Mesenchymal stem cell (in vitro differentiated cells and primary cell): ENCODE data around the gene DGKG.

ENCODE experiments used
- DNase-seq: peaks from one replicate; pipeline ENCODE4 v3.0.0-alpha.2; 2013
- H2AFZ ChIP-seq: one replicate; pipeline ENCODE4 v1.6.1; 2013; ENCODE audit warnings: low read depth, mild to moderate bottlenecking, control low read depth, inconsistent platforms, low read length, moderate library complexity
- H2AK5ac ChIP-seq: 2 replicates; pipeline ENCODE4 v1.6.1; 2013; ENCODE audit warnings: low read length, moderate library complexity, mild to moderate bottlenecking, inconsistent platforms; ENCODE audit not compliant: severe bottlenecking
- H2BK120ac ChIP-seq: one replicate; pipeline ENCODE4 v1.6.1; 2013; ENCODE audit warnings: low read depth, mild to moderate bottlenecking, inconsistent platforms, low read length, moderate library complexity
- H2BK12ac ChIP-seq, 2 experiments: one replicate each; pipeline ENCODE4 v1.6.1; 2013; ENCODE audit warnings: inconsistent platforms in 2 of 2, low read length in 2 of 2, mild to moderate bottlenecking in 2 of 2, moderate library complexity in 2 of 2, control low read depth in 1 of 2
- H2BK15ac ChIP-seq: one replicate; pipeline ENCODE4 v1.6.1; 2013; ENCODE audit warnings: mild to moderate bottlenecking, low read depth, inconsistent platforms; ENCODE audit not compliant: poor library complexity, severe bottlenecking
- H2BK5ac ChIP-seq: 2 replicates; pipeline ENCODE4 v1.6.1; 2013; ENCODE audit warnings: low read depth, mild to moderate bottlenecking, low read length, control low read depth, inconsistent platforms; ENCODE audit not compliant: poor library complexity, severe bottlenecking
- H3K14ac ChIP-seq, 2 experiments: one replicate each; pipeline ENCODE4 v1.6.1; 2013; ENCODE audit warnings: inconsistent platforms in 2 of 2, low read length in 2 of 2, control low read depth in 1 of 2, mild to moderate bottlenecking in 1 of 2, moderate library complexity in 1 of 2
- H3K18ac ChIP-seq, 2 experiments: one replicate each; pipeline ENCODE4 v1.6.1; 2013; ENCODE audit warnings: inconsistent platforms in 2 of 2, low read length in 2 of 2, control low read depth in 1 of 2, low read depth in 1 of 2, mild to moderate bottlenecking in 1 of 2
- H3K23ac ChIP-seq, 2 experiments: one replicate each; pipeline ENCODE4 v1.6.1; 2013; ENCODE audit warnings: inconsistent platforms in 2 of 2, low read length in 2 of 2, mild to moderate bottlenecking in 2 of 2, moderate library complexity in 2 of 2, control low read depth in 1 of 2
- H3K27ac ChIP-seq: 2 replicates; pipeline ENCODE4 v1.5.1; 2013; ENCODE audit warnings: mild to moderate bottlenecking, moderate library complexity, low read length, control low read depth, inconsistent platforms; ENCODE audit not compliant: poor library complexity, severe bottlenecking
- H3K27me3 ChIP-seq, 2 experiments: 2 replicates each; pipeline versions ENCODE4 v1.6.1 to v1.7.0; 2013; ENCODE audit warnings: low read length in 2 of 2, mild to moderate bottlenecking in 2 of 2, moderate library complexity in 2 of 2, control low read depth in 1 of 2, inconsistent platforms in 1 of 2; ENCODE audit not compliant: control insufficient read depth in 1 of 2, insufficient read depth in 1 of 2
- H3K36me3 ChIP-seq, 2 experiments: 2 replicates each; pipeline versions ENCODE4 v1.6.1 to v1.7.0; 2013; ENCODE audit warnings: low read length in 2 of 2, control low read depth in 1 of 2, inconsistent platforms in 1 of 2, low read depth in 1 of 2, mild to moderate bottlenecking in 1 of 2; ENCODE audit not compliant: insufficient read depth in 2 of 2, control insufficient read depth in 1 of 2
- H3K4ac ChIP-seq, 2 experiments: one replicate each; pipeline ENCODE4 v1.6.1; 2013; ENCODE audit warnings: inconsistent platforms in 2 of 2, low read length in 2 of 2, mild to moderate bottlenecking in 2 of 2, moderate library complexity in 2 of 2, control low read depth in 1 of 2, low read depth in 1 of 2
- H3K4me1 ChIP-seq: 2 replicates; pipeline ENCODE4 v1.6.1; 2013; ENCODE audit warnings: low read depth, low read length, control low read depth; ENCODE audit not compliant: control insufficient read depth, insufficient read depth
- H3K4me2 ChIP-seq: 2 replicates; pipeline ENCODE4 v1.6.1; 2013; ENCODE audit warnings: low read length, mild to moderate bottlenecking, inconsistent platforms; ENCODE audit not compliant: poor library complexity, severe bottlenecking
- H3K4me3 ChIP-seq, 2 experiments: 2 replicates each; pipeline versions ENCODE4 v1.5.1 to v1.7.0; 2013; ENCODE audit warnings: low read length in 2 of 2, mild to moderate bottlenecking in 2 of 2, control low read depth in 1 of 2, low read depth in 1 of 2; ENCODE audit not compliant: insufficient read depth in 1 of 2
- H3K79me1 ChIP-seq: replicated peaks from 2 replicates; pipeline ENCODE4 v1.6.1; 2013; ENCODE audit warnings: mild to moderate bottlenecking, control low read depth, low read length, inconsistent platforms; ENCODE audit not compliant: poor library complexity, severe bottlenecking
- H3K9ac ChIP-seq: 2 replicates; pipeline ENCODE4 v1.7.0; 2013; ENCODE audit warnings: mild to moderate bottlenecking, low read length, moderate library complexity
- H3K9me3 ChIP-seq: 2 replicates; pipeline ENCODE4 v1.7.0; 2013; ENCODE audit warnings: mild to moderate bottlenecking, low read length; ENCODE audit not compliant: control insufficient read depth
- H4K8ac ChIP-seq: one replicate; pipeline ENCODE4 v1.6.1; 2013; ENCODE audit warnings: inconsistent platforms, mild to moderate bottlenecking, low read length, moderate library complexity
- H4K91ac ChIP-seq: one replicate; pipeline ENCODE4 v1.6.1; 2013; ENCODE audit warnings: mild to moderate bottlenecking, low read length, inconsistent platforms
- WGBS: methylation state at CpG from one replicate; pipeline ENCODE4 v1.1.7; 2013; ENCODE audit warnings: mixed read lengths; 5-methylcytosine and 5-hydroxymethylcytosine counted together

DGKG gene

DNA sequence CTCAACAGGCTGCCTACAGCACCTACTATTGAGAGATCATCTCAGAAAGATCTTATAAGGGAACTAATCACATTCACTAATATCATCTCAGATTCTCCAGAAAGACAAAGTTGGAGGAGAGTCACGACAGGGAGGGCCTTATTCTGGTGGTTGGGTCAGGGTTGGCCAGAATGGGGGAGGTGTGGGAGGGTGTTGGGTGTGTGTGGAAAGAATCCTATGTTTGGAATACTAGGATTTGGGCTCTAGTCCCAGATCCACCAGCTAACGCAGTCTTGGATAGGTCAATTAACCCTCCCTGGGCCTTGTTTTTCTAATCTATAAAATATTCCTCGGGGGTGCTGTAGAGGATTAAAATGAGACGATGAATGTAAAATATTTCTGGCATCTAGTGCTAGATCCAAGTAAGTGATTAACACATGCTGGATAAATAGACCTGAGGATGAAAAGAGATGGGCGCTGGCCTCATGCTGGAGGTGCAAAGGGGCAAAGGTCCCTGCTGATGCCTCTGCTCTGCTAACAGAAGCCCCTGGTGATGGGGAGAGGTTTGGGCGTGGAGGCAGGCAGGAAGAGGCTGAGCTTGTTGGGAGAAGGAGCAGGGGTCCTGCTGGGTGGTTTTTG is 185.6 kb downstream of the DGKG start:
- peaks cover 0 to 11% of the 10 kb centered on the region in 2 experiments for H3K27me3 ChIP-seq
- no peak overlapping the region for H2BK5ac ChIP-seq
- H3K27ac ChIP-seq: no peak overlapping the region
- H3K4me2 ChIP-seq: no peak overlapping the region
- H3K14ac ChIP-seq: no peak overlapping the region
- no peaks in the 10 kb centered on the region for H3K9me3 ChIP-seq
- H2BK15ac ChIP-seq: no peak overlapping the region
- H3K4me1 ChIP-seq: no peaks in the 10 kb centered on the region
- H3K4me3 ChIP-seq: no peak overlapping the region
- H3K9ac ChIP-seq: no peak overlapping the region
- H3K36me3 ChIP-seq: no peaks in the 10 kb centered on the region
- no peaks in the 10 kb centered on the region for H3K79me1 ChIP-seq
- H2BK12ac ChIP-seq: no peak overlapping the region
- 84% methylated on average over 5 of the region's 6 CpGs for WGBS
- no peak for DNase-seq
- H2AK5ac ChIP-seq: no peak overlapping the region
- H3K23ac ChIP-seq: no peak overlapping the region
- no peak overlapping the region for H4K91ac ChIP-seq
- no peak overlapping the region for H3K18ac ChIP-seq
- no peak overlapping the region for H3K4ac ChIP-seq
- H4K8ac ChIP-seq: no peak overlapping the region
- no peak overlapping the region for H2AFZ ChIP-seq
- H2BK120ac ChIP-seq: no peak overlapping the region

DNA sequence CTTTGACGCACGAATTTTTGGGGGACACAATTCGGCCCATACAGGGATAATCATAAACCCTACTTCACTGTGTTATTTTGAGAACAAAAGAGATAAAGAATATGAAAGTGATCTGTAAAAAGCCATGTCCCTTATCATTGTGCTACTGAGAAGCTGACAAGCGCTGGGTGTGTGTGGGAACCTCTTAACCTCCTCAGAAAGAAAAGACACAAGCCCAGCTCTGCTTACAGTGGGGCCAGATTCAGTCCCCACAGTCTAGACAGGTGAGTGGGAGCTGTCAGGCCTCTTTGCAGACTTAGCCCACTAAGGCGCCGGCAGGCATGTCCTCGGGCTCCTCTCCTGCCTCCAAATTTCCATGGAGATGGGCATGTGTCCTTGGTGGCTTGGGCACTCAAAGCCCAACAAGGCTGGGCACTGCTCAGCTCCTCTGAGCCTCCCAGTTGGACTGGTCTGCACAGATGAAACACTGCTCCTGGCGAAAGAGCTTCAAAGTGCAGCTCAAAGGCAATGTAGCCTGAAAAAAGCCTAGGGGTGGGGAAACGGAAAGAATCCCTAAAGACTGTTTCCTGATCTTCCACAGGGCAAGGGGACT is 188.7 kb downstream of the DGKG start:
- no peak overlapping the region for H4K91ac ChIP-seq
- WGBS: 92% methylated on average over 6 of the region's 9 CpGs
- H2AFZ ChIP-seq: no peak overlapping the region
- H3K23ac ChIP-seq: no peak overlapping the region
- H3K79me1 ChIP-seq: no peaks in the 10 kb centered on the region
- H2BK5ac ChIP-seq: no peak overlapping the region
- no peak overlapping the region for H2BK15ac ChIP-seq
- no peak overlapping the region for H3K4me3 ChIP-seq
- H3K27ac ChIP-seq: no peak overlapping the region
- H3K36me3 ChIP-seq: no peaks in the 10 kb centered on the region
- no peak for DNase-seq
- H3K4me2 ChIP-seq: no peak overlapping the region
- peaks cover 0 to 18% of the 10 kb centered on the region in 2 experiments for H3K27me3 ChIP-seq
- H2AK5ac ChIP-seq: no peak overlapping the region
- H3K4me1 ChIP-seq: no peaks in the 10 kb centered on the region
- H4K8ac ChIP-seq: no peak overlapping the region
- no peak overlapping the region for H2BK120ac ChIP-seq
- no peak overlapping the region for H3K18ac ChIP-seq
- no peak overlapping the region for H3K4ac ChIP-seq
- no peaks in the 10 kb centered on the region for H3K9me3 ChIP-seq
- H3K14ac ChIP-seq: no peak overlapping the region
- H3K9ac ChIP-seq: no peak overlapping the region
- no peak overlapping the region for H2BK12ac ChIP-seq

DNA sequence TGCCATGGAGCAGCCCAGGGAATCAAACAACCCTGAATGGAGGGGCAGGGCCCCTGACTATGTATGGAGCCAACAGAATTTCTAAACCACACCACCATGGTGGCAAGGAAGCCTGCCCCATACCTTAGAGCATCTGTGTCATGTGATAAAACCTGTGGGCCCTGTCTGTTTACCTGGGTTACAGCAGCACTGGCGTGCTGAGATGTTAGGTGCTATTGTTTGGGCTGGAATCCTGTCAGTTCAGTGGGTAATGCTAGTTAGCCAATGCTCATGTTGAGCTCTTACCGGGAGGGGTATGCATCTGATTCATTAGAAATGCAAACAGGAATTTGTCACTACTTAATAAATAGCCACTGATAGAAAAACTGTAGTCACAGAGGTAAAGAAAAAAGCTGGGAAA is 189.7 kb downstream of the DGKG start:
- Histone ChIP-seq H3K4me3 (no peak overlapping the region), H3K79me1 (no peaks in the 10 kb centered on the region), H3K4me1 (no peaks in the 10 kb centered on the region), H3K4ac (no peak overlapping the region), H3K4me2 (no peak overlapping the region), H2AFZ (no peak overlapping the region), H3K27me3 (peaks cover 0 to 18% of the 10 kb centered on the region in 2 experiments), H3K36me3 (no peaks in the 10 kb centered on the region), H3K9ac (no peak overlapping the region), H4K8ac (no peak overlapping the region), H4K91ac (peak overlapping the region; percentile 19), H2BK120ac (no peak overlapping the region), H3K27ac (no peak overlapping the region), H3K18ac (no peak overlapping the region), H3K14ac (no peak overlapping the region), H2BK15ac (no peak overlapping the region), H3K9me3 (no peaks in the 10 kb centered on the region), H2AK5ac (no peak overlapping the region), H3K23ac (no peak overlapping the region), H2BK5ac (no peak overlapping the region), H2BK12ac (no peak overlapping the region)
- no peak for DNase-seq
- WGBS: 55% methylated on average over 1 of the region's 2 CpGs

- Histone ChIP-seq H4K91ac (no peak overlapping the region), H3K23ac (no peak overlapping the region), H3K4ac (no peak overlapping the region), H3K9me3 (no peaks in the 10 kb centered on the region), H3K18ac (no peak overlapping the region), H3K27ac (no peak overlapping the region), H3K4me2 (no peak overlapping the region), H3K14ac (no peak overlapping the region), H2BK15ac (no peak overlapping the region), H2AFZ (no peak overlapping the region), H4K8ac (no peak overlapping the region), H2BK5ac (no peak overlapping the region), H3K79me1 (no peaks in the 10 kb centered on the region), H3K4me1 (no peaks in the 10 kb centered on the region), H3K36me3 (no peaks in the 10 kb centered on the region), H2AK5ac (no peak overlapping the region), H3K9ac (no peak overlapping the region), H3K4me3 (no peak overlapping the region), H2BK120ac (no peak overlapping the region), H2BK12ac (no peak overlapping the region), H3K27me3 (peaks cover 0 to 24% of the 10 kb centered on the region in 2 experiments)
- no peak for DNase-seq
- 93% methylated on average over 2 of the region's 2 CpGs for WGBS
Observed at GRCh38 chr3:186171521-186171920, 190.5 kb downstream of the DGKG start.
